ENCODE data around the gene TRPM4.
"Not testable (repeated sequence)": the region's sequence is repeated elsewhere in the genome, so short reads cannot be mapped to it uniquely, and the experiment has no call there.

Gene TRPM4

DNA sequence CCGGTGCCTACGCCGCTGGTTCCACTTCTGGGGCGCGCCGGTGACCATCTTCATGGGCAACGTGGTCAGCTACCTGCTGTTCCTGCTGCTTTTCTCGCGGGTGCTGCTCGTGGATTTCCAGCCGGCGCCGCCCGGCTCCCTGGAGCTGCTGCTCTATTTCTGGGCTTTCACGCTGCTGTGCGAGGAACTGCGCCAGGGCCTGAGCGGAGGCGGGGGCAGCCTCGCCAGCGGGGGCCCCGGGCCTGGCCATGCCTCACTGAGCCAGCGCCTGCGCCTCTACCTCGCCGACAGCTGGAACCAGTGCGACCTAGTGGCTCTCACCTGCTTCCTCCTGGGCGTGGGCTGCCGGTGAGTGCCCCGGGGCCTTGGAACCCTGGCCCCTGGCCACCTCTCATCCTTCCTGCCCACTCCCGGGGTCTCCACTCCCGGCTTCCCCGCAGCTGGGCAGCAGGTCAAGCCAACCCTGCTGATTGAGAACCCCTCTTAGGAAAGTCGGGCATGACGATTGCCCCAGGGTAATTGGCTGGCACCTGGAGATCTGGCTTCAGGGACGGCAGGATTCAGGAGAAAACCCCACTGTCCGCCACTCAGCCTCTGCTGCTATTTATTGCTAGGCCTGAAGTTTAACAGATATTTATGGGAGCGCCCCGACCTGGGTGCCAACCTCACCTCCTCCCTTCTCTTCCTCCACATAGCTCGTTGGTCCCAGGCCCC lies 39.1 kb downstream of the TRPM4 start:
- TF ChIP-seq CTCF (IDR thresholded peaks at IDR 0.05; ENCODE audit: low read depth, low read length, missing control alignments), result no peak
- no peak for DNase-seq (ENCODE audit: low read depth)
- H3K4me3 ChIP-seq (ENCODE audit: low read depth, low read length), result no peak overlapping the region

GRCh38 chr19:49200238-49200862 lies 42.8 kb downstream of the TRPM4 start:
- no peak for TF ChIP-seq CTCF (IDR thresholded peaks at IDR 0.05; ENCODE audit: low read depth, low read length, missing control alignments)
- no peak overlapping the region for H3K4me3 ChIP-seq (ENCODE audit: low read depth, low read length)
- DNase-seq (ENCODE audit: low read depth), result no peak

- DNase-seq (ENCODE audit: low read depth), result no peak
- no peak for TF ChIP-seq CTCF (IDR thresholded peaks at IDR 0.05; ENCODE audit: low read depth, low read length, missing control alignments)
- no peak overlapping the region for H3K4me3 ChIP-seq (ENCODE audit: low read depth, low read length)
These were observed 43.5 kb downstream of the TRPM4 start for GRCh38 chr19:49201042-49201441.

DNA sequence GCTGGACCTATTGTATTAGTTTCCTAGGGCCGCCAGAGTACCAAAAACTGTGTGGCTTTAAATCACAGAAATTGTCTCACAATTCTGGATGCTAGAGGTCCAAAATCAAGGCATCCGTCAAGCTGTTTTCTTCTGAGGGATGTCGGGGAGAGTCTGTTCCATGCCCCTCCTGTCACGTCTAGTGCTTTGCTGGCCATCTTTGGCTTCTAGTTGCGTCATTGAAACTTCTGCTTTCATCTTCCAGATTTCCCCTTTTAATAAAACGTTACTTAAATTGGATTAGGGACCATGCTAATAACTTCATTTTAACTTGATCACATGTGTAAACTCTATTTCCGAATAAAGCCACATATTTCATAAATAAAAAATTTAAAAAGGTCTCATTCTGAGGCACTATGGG lies 47.5 kb downstream of the TRPM4 start:
- no peak for DNase-seq (ENCODE audit: low read depth)
- no peak for TF ChIP-seq CTCF (IDR thresholded peaks at IDR 0.05; ENCODE audit: low read depth, low read length, missing control alignments)

GRCh38 chr19:49209502-49209901 lies 51.9 kb downstream of the TRPM4 start:
- not testable (repeated sequence) for DNase-seq (ENCODE audit: low read depth)

More for the DNA sequence above, 47.5 kb downstream of the TRPM4 start:
- H3K4me3 ChIP-seq (ENCODE audit: low read depth, low read length), result no peak overlapping the region

DNA sequence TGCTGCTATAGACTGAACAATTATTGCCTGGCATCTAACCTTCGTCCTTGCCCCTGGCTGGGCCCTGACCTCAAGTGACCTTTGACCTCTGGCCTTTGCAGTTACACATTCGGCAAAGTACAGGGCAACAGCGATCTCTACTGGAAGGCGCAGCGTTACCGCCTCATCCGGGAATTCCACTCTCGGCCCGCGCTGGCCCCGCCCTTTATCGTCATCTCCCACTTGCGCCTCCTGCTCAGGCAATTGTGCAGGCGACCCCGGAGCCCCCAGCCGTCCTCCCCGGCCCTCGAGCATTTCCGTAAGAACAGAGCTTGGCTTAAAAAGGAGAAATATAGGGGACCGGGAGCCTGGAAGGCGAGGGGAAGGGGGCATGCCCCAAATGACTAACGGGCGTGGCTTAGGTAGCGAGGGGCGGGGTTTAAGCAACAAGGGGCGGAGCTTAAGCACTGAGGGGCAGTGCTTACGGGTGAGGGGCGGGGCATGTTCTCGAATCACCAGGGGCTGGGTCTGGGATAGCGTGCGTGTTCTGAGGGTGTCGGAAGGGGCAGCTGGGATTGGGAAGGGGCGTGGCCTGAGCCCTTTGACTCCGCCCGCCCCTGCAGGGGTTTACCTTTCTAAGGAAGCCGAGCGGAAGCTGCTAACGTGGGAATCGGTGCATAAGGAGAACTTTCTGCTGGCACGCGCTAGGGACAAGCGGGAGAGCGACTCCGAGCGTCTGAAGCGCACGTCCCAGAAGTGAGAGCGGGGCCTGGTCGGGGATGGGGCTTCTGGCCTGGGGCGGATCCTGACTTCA lies 52.7 kb downstream of the TRPM4 start:
- no peak for TF ChIP-seq CTCF (IDR thresholded peaks at IDR 0.05; ENCODE audit: low read depth, low read length, missing control alignments)
- DNase-seq (ENCODE audit: low read depth), result no peak
- H3K4me3 ChIP-seq (ENCODE audit: low read depth, low read length), result no peak overlapping the region

More at GRCh38 chr19:49209502-49209901, 51.9 kb downstream of the TRPM4 start:
- not testable (repeated sequence) for H3K4me3 ChIP-seq (ENCODE audit: low read depth, low read length)

GRCh38 chr19:49210901-49211451 lies 53.4 kb downstream of the TRPM4 start:
- TF ChIP-seq CTCF (IDR thresholded peaks at IDR 0.05; ENCODE audit: low read depth, low read length, missing control alignments), result no peak
- no peak for DNase-seq (ENCODE audit: low read depth)
- no peak overlapping the region for H3K4me3 ChIP-seq (ENCODE audit: low read depth, low read length)

Data from GM12864 (cell line).